ENCODE measurements around the gene THBS1. TPM values are rescaled to one million over a fixed set of nuclear protein-coding genes. Genes with fewer than 3 reads are reported as not detected.

The THBS1 gene
- total RNA-seq, 1 donor from 2014 or later: 67.3 TPM

DNA sequence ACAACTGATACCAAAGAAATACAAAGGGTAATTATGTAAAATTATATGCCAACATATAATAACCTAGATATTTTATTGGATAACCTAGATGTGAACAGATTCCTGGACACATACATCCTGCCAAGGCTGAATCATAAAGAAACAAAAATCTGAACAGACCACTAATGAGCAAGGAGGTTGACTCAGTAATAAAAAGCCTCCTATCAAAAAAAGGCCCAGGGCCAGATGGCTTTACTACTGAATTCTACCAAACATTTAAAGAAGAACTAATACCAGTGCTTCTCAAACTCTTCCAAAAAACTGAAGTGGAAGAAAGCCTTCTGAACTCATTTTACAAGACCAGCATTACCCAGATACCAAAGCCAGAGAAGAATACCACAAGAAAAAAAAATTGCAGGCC, 32.4 kb downstream of the THBS1 start:
- no peak for TF ChIP-seq CTCF (IDR thresholded peaks at IDR 0.05; ENCODE audit: insufficient read depth, low read length, poor library complexity, severe bottlenecking)
- H3K27me3 ChIP-seq (ENCODE audit: control insufficient read depth, insufficient read depth, low read length): no peaks in the 10 kb centered on the region
- H3K36me3 ChIP-seq (ENCODE audit: control insufficient read depth, insufficient read depth, low read length): no peaks in the 10 kb centered on the region
- no peak for DNase-seq (ENCODE audit: low read depth)
- H3K4me3 ChIP-seq (ENCODE audit: low read depth, low read length): no peak overlapping the region

DNA sequence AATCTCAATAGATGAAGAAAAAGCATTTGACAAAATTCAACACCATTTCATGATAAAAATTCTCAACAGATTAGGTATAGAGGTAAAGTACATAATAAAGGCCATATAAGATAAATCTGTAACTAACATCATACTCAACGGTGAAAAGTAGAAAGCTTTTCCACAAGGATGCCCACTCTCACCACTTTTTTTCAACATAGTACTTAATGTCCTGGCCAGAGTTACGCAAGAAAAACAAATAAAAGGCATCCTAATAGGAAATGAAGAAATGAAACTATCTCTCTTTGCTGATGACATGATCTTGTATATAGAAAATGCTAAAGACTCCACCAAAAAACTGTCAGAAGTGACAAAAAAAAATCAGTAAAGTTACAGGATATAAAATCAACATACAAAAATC, 33.0 kb downstream of the THBS1 start:
- no peaks in the 10 kb centered on the region for H3K27me3 ChIP-seq (ENCODE audit: control insufficient read depth, insufficient read depth, low read length)
- DNase-seq (ENCODE audit: low read depth): no peak
- no peak overlapping the region for H3K4me3 ChIP-seq (ENCODE audit: low read depth, low read length)
- TF ChIP-seq CTCF (IDR thresholded peaks at IDR 0.05; ENCODE audit: insufficient read depth, low read length, poor library complexity, severe bottlenecking): no peak
- H3K36me3 ChIP-seq (ENCODE audit: control insufficient read depth, insufficient read depth, low read length): no peaks in the 10 kb centered on the region

GRCh38 chr15:39616731-39617455, 36.0 kb downstream of the THBS1 start:
- Histone ChIP-seq H3K36me3 (ENCODE audit: control insufficient read depth, insufficient read depth, low read length) (no peaks in the 10 kb centered on the region), H3K27me3 (ENCODE audit: control insufficient read depth, insufficient read depth, low read length) (no peaks in the 10 kb centered on the region), H3K4me3 (ENCODE audit: low read depth, low read length) (no peak overlapping the region)
- TF ChIP-seq CTCF (IDR thresholded peaks at IDR 0.05; ENCODE audit: insufficient read depth, low read length, poor library complexity, severe bottlenecking): no peak
- no peak for DNase-seq (ENCODE audit: low read depth)

DNA sequence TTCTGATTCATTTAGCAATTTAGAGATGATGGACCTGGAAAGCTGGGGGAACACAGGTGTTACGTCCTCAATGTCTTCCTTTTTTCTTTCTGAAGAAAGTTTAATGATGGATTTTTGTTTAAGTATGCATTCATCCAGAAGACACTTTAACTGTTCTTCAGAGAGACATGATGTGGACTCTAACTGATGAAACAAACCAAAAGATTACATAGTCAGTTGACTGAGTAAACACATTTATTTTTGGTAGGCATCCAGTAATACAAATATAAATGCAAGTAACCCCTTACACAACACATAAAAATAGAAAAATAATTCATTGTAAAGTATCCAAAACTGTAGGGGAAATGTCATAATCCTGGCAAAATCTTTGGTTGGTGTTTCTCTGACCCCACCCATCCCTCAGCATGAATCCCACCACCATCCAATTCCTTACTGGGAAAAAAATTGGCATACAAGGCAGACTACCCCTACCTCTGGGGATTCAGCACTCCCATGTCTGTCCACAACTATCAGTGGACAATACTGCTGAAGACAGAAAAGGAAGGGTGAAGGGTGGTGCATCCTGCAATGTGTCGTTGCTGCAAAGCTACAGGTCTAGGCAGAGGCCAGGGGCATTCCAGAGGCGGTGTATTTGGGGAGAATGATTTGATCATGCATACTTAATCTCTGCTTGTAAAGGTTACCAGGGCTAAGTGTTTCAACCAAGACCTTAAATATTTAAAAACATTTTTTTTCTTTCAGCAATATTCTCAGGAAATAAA, 37.4 kb downstream of the THBS1 start:
- H3K4me3 ChIP-seq (ENCODE audit: low read depth, low read length): no peak overlapping the region
- no peaks in the 10 kb centered on the region for H3K27me3 ChIP-seq (ENCODE audit: control insufficient read depth, insufficient read depth, low read length)
- DNase-seq (ENCODE audit: low read depth): no peak
- no peak for TF ChIP-seq CTCF (IDR thresholded peaks at IDR 0.05; ENCODE audit: insufficient read depth, low read length, poor library complexity, severe bottlenecking)
- H3K36me3 ChIP-seq (ENCODE audit: control insufficient read depth, insufficient read depth, low read length): no peaks in the 10 kb centered on the region

DNA sequence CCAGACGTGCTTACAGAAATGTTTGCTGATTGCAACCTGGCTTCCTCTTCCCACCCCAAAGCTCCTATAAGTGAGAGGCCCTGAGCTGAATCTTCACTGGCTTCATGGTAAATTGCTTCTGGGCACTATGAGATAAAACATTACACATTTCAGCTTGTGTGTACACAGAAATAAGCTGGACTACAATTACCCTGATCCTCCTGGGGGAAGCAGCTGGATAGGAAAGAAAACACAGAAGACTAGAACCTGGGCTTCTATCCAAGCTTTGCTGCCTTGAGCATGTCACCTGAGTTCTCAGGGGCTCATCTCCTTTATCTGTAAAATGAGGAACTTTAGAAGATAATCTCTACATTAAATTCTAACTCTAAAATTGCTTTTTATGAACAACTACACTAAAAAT, 40.3 kb downstream of the THBS1 start:
- Histone ChIP-seq H3K27me3 (ENCODE audit: control insufficient read depth, insufficient read depth, low read length) (no peaks in the 10 kb centered on the region), H3K4me3 (ENCODE audit: low read depth, low read length) (no peak overlapping the region), H3K36me3 (ENCODE audit: control insufficient read depth, insufficient read depth, low read length) (no peaks in the 10 kb centered on the region)
- TF ChIP-seq CTCF (IDR thresholded peaks at IDR 0.05; ENCODE audit: insufficient read depth, low read length, poor library complexity, severe bottlenecking): no peak
- DNase-seq (ENCODE audit: low read depth): no peak

All from kidney epithelial cell (primary cell).